GM19395 (cell line): ENCODE measurements around the gene HBB.

Experiments
- ATAC-seq: cut with Tn5 transposase; IDR thresholded peaks from one replicate; pipeline ENCODE4 v1.9.1; 2021; ENCODE audit warnings: mild to moderate bottlenecking, moderate library complexity; ENCODE audit not compliant: unreplicated experiment

HBB gene

DNA sequence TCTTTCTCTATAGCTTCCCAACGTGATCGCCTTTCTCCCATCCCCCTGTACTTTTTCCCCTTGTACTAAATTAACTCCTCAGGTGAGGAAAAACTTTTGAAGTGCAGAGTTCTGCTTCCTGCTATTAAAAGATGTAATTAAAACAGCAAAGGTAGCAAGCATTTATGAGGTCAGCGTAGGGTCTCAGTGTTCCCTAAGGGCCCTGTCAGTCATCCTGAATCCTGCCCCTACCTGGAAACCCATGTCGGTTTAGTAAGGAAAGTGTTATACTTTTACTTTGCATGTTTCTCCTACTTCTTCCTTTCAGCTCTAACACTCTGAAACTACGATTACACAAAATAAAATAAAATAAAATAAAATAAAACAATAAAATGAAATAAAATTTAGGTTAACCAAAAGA lies 1.3 kb upstream of the HBB start:
- no peak for ATAC-seq

DNA sequence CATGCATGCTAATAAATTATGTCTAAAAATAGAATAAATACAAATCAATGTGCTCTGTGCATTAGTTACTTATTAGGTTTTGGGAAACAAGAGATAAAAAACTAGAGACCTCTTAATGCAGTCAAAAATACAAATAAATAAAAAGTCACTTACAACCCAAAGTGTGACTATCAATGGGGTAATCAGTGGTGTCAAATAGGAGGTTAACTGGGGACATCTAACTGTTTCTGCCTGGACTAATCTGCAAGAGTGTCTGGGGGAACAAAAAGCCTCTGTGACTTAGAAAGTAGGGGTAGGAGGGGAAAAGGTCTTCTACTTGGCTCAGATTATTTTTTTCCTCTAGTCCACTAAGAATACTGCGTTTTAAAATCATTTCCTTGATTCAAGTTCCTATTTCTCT lies 810 bp upstream of the HBB start:
- ATAC-seq, result no peak

DNA sequence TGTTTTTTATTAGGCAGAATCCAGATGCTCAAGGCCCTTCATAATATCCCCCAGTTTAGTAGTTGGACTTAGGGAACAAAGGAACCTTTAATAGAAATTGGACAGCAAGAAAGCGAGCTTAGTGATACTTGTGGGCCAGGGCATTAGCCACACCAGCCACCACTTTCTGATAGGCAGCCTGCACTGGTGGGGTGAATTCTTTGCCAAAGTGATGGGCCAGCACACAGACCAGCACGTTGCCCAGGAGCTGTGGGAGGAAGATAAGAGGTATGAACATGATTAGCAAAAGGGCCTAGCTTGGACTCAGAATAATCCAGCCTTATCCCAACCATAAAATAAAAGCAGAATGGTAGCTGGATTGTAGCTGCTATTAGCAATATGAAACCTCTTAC lies 1.4 kb downstream of the HBB start:
- no peak for ATAC-seq

DNA sequence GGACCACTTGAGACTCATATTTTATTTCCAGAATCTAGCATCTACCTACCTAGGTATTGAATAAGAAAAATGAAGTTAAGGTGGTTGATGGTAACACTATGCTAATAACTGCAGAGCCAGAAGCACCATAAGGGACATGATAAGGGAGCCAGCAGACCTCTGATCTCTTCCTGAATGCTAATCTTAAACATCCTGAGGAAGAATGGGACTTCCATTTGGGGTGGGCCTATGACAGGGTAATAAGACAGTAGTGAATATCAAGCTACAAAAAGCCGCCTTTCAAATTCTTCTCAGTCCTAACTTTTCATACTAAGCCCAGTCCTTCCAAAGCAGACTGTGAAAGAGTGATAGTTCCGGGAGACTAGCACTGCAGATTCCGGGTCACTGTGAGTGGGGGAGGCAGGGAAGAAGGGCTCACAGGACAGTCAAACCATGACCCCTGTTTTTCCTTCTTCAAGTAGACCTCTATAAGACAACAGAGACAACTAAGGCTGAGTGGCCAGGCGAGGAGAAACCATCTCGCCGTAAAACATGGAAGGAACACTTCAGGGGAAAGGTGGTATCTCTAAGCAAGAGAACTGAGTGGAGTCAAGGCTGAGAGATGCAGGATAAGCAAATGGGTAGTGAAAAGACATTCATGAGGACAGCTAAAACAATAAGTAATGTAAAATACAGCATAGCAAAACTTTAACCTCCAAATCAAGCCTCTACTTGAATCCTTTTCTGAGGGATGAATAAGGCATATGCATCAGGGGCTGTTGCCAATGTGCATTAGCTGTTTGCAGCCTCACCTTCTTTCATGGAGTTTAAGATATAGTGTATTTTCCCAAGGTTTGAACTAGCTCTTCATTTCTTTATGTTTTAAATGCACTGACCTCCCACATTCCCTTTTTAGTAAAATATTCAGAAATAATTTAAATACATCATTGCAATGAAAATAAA lies 2.1 kb downstream of the HBB start:
- ATAC-seq, result no peak

DNA sequence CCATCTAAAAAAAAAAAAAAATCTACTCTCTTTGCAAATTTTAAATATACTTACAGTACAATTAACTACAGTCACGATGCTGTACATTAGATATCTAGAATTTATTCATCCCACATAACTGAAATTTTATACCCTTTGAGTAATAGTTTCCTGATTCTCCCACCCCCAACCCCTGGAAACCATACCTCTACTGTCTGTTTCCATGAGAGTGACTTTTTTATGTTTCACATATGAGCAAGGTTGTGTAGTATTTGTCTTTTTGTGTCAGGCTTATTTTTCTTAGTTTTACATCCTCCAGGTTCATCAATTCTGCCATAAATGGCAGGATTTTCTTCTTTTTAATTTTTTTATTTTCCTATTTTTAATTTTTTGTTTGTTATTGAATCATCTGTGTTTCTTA lies 3.2 kb downstream of the HBB start:
- no peak for ATAC-seq

DNA sequence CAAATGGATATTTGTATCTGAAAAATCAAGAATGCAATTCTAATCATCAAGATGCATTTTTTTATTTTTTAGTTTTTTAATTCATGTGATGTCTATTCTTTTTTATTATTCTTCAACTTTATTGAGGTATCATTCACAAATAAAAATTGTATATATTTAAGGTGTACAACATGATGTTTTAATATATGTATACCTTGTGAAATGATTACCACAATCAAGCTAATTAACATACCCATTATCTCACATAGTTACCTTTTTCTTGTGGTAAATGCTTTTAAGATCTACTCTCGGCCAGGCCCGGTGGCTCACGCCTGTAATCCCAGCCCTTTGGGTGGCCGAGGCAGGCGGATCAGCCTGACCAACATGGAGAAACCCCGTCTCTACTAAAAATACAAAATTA lies 3.7 kb downstream of the HBB start:
- no peak for ATAC-seq

DNA sequence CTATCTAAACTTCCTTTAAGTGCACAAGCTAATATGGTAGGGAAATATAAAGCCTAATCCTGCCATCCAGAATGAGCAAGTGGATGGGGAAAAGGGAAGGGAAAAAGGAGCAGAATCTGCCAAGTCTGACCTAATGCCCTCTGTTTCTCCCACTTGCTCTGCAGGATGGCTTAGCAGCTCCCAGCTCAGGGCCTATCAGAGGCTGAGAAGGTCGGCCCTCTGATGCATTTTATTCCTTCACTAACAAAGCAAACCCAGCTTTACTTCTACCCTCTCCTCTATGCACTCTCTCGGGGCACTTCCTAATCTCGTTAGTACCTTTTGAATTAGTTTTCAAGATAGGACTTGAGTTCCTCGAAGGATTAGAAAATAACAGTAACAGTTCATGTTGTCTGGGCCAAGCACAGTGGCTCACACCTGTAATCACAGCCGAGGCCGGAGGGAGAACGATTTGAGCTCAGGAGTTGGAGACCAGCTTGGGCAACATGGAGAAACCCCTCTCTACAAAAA lies 16.4 kb downstream of the HBB start:
- no peak for ATAC-seq

DNA sequence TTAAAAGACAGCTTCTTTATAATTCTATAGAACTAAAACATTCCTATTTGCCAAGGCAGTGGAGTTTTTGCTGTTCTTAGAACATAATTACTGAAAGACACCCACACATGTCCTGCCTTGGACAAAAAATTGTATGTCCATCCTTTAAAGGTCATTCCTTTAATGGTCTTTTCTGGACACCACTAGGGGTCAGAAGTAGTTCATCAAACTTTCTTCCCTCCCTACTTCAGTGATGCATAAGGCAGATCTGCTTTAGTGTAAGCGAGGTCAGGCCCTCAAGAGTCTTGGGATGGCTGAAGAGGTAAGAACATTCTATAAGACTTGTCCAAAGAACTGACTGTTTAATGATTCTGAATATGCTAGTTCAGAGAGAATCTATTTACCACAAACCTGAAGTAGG lies 22.1 kb downstream of the HBB start:
- ATAC-seq, result no peak

DNA sequence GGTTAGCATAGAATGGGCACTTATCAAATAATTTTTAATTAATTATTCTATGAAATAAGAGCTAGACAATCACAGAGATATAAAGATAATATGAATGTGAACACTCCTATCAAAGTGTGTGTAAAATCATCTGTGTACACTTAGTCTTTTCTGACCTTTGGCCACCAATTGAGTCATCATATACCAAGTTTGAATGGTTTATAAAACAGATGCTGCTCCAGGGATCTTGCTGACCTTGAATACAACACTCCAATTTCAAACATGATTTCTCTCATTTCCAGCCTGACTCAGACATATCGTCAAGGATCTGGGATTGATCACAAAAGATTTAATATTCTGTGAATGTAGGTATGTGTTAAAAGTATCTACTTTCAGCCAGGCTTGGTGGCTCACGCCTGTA lies 23.5 kb downstream of the HBB start:
- ATAC-seq, result no peak

DNA sequence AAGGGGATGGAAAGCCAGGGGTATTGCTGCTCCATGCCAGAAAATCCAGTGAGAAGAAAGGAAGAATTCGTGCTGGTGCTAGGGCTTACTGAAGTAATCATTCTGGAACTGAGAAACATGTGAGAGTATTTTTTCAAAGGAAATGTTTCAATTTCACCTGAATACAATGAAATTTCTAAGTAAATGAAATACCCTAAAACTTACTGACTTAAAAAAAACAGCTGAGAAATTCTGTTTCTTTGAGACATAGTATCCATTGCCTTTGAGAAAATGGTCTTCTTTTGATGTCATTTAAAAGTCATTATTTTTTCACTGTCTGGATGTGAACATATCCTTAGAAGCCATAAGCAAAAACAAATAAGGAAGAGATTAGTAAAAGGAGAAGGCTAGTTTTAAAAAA lies 26.3 kb downstream of the HBB start, which contains the start of gene OR51V1:
Gene OR51V1, minus strand, starts transcription at position 101 of the 400 bp plus-strand sequence. Its CDS starts 0 bp downstream, at position 101.
- ATAC-seq, result no peak

DNA sequence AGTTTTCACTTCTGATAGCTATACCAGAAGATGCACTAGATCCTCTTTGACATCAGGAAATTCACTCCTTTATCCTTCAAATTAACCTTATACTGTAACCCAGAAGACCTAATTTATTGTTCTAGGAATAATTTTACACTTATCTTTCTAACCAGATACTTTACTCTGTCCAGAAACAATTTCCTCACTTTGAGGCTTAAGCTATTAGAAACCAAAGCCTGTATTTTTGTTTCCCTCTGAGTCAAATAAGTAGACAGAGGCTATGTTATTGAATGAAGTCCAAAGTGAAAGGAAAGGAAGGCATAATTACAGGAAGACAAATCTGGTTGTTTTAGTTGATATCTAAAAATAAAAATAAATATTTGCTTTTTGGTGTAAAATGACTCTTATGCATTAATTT lies 28.6 kb downstream of the HBB start:
- ATAC-seq, result no peak

DNA sequence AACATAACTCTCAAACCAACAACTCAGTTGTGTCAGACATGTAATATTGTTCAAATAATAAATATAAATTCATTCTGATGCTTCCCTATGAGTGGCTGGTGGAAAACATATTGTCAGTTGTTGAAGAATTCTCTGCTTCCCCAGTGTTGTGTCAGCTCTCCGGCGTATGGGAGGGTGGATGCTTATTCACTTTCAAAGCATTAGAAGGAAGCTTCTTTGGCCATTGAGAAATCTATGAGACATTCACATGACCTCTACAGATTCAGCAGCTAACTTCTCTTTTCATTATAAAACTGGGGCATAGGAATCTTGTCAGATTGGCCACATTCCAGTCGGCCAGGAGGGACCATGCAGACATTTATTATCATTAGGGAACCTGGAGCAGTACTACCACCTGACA lies 29.3 kb downstream of the HBB start:
- no peak for ATAC-seq

DNA sequence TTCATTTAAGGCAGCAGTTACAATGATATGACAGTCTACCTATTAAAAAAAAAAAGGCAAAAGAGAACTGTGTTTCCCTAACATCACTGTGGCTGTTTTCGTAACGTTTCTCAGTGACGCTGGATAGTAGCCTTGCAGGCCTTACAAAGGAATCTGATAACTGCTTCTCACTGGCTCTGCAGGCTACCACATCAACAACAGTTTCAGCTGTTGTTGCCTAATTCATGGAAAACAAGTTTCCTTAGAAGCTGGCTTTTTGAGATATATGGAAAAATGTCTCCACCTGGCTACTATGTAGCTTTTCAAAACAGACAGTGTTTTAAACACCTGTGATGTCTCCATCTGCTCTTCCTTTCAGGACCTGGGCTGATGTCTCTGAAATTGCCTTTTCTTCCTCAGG lies 30.1 kb downstream of the HBB start:
- no peak for ATAC-seq

DNA sequence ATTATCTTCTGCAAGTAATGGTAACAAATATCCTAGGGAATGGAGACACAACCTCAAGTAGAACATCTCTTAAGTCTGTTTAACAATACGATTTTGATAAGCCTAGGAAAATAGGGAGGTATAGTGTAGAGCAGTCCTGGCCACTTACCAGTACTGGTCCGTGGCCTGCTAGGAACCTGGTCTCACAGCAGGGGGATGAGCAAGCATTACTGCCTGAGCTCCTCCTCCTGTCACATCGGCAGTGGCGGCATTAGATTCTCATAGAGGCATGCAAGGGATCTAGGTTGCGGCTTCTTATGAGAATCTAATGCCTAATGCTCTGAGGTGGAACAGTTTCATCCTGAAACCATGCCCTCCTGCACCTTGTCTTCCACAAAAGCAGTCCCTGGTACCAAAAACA lies 30.8 kb downstream of the HBB start:
- ATAC-seq, result no peak

DNA sequence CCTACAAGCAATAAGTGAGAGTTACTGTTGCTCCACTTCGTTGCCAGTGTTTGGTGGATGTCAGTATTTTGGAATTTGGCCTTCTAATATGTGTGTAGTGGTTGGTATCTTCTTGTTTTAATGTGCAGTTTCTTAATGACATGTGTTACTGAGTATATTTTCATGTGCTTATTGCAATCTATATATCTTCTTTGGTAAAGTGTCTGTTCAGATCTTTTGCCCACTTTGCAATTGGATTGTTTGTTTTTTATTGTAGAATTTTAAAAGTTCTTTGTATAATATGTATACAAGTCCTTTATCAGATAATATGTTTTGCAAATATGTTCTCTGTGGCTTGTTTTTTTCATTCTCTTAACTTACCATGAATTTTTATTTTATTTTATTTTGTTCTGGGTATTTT lies 34.1 kb downstream of the HBB start:
- ATAC-seq, result no peak

DNA sequence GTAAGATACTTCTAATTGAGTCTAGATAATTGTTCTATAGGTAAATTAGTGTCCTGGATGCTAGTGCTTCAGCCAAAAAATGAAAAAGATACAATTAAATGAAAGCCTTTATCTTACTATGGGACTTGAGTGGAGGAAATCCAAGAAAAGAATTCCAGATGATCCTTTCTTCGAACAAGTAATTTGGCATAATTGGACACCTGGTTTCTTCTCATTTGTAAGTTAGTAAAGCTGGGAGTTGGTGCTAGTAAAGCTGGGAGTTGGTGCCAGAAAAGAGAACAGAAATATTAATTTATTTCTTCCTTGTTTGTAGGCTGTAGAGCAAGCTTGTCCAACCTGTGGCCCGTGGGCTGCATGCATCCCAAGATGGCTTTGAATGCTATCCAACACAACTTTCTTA lies 38.7 kb downstream of the HBB start:
- ATAC-seq, result no peak

DNA sequence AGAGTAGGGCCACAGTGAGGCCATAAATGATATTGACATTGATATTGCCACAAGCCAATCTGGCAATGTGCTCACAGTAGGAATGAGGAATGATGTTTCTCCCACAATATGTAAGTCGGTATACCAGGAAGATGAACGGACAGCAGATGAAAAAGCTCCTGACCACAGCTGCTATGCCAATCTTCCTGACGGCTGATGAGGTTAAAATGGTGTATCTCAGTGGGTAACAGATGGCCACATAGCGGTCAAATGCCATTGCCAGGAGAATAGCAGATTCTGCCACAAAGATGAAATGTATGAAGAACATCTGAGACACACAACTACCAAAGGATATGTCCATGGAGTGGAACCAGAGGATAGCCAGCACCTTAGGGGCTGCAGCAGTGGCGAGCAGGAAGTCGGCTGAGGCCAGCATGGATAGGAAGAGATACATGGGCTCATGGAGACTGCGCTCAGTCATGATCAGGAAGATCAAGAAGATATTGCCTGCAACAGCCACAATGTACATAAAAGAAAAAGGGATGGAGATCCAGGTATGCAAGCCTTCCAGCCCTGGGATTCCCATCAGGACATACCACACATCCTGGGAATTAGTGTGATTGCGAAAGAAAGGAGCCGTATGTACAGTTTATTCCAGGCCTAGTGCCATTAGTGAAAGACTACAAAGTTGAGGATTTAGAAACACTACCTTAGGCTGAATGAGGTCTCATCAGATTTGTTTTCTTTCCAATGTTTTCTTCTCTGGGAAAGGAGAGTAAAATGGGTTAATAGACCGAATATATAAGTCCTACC lies 48.6 kb downstream of the HBB start:
- no peak for ATAC-seq
